Measurements from ENCODE around the gene UBE2F.

The UBE2F gene

GRCh38 chr2:238004077-238004830, 37.4 kb downstream of the UBE2F start:
- Histone ChIP-seq H3K79me2 (ENCODE audit: insufficient read depth, low read length) (no peaks in the 10 kb centered on the region), H2AFZ (ENCODE audit: low read depth, low read length) (no peak overlapping the region), H3K4me1 (ENCODE audit: insufficient read depth, low read length) (no peaks in the 10 kb centered on the region), H3K4me3 (ENCODE audit: low read depth in 1 of 2, low read length in 2 of 2) (no peak overlapping the region), H3K36me3 (ENCODE audit: insufficient read depth, low read length) (no peaks in the 10 kb centered on the region), H3K4me2 (ENCODE audit: insufficient read depth, low read length) (no peak overlapping the region), H4K20me1 (ENCODE audit: insufficient read depth, low read length) (no peaks in the 10 kb centered on the region), H3K9ac (ENCODE audit: low read depth, low read length) (no peak overlapping the region), H3K27ac (ENCODE audit: low read length) (no peak overlapping the region), H3K9me3 (ENCODE audit: insufficient read depth, low read length, severe bottlenecking) (peaks cover 3% of the 10 kb centered on the region), H3K27me3 (ENCODE audit: insufficient read depth, low read length, poor library complexity) (no peaks in the 10 kb centered on the region)
- DNase-seq: no peak
- ATAC-seq (ENCODE audit: insufficient read depth, low read depth): no peak
- TF ChIP-seq EZH2 (IDR thresholded peaks at IDR 0.05; ENCODE audit: borderline replicate concordance, low read depth, low read length, severe bottlenecking) (no peak), CTCF (IDR thresholded peaks at IDR 0.05; ENCODE audit: borderline replicate concordance, extremely low read depth, low read length, poor library complexity, severe bottlenecking) (no peak)

GRCh38 chr2:238005528-238005927, 38.7 kb downstream of the UBE2F start:
- TF ChIP-seq CTCF (IDR thresholded peaks at IDR 0.05; ENCODE audit: borderline replicate concordance, extremely low read depth, low read length, poor library complexity, severe bottlenecking) (no peak), EZH2 (IDR thresholded peaks at IDR 0.05; ENCODE audit: borderline replicate concordance, low read depth, low read length, severe bottlenecking) (no peak)
- ATAC-seq (ENCODE audit: insufficient read depth, low read depth): no peak
- Histone ChIP-seq H3K4me1 (ENCODE audit: insufficient read depth, low read length) (no peaks in the 10 kb centered on the region), H3K4me3 (ENCODE audit: low read depth in 1 of 2, low read length in 2 of 2) (no peak overlapping the region), H3K79me2 (ENCODE audit: insufficient read depth, low read length) (no peaks in the 10 kb centered on the region), H2AFZ (ENCODE audit: low read depth, low read length) (no peak overlapping the region), H3K9ac (ENCODE audit: low read depth, low read length) (no peak overlapping the region), H3K27me3 (ENCODE audit: insufficient read depth, low read length, poor library complexity) (no peaks in the 10 kb centered on the region), H3K4me2 (ENCODE audit: insufficient read depth, low read length) (no peak overlapping the region), H4K20me1 (ENCODE audit: insufficient read depth, low read length) (no peaks in the 10 kb centered on the region; the same call in 1 of the 2 replicates), H3K36me3 (ENCODE audit: insufficient read depth, low read length) (no peaks in the 10 kb centered on the region), H3K9me3 (ENCODE audit: insufficient read depth, low read length, severe bottlenecking) (no peaks in the 10 kb centered on the region), H3K27ac (ENCODE audit: low read length) (no peak overlapping the region)
- DNase-seq: no peak

- no peaks in the 10 kb centered on the region for H3K79me2 ChIP-seq (ENCODE audit: insufficient read depth, low read length)
- ATAC-seq (ENCODE audit: insufficient read depth, low read depth): no peak
- H2AFZ ChIP-seq (ENCODE audit: low read depth, low read length): no peak overlapping the region
Observed at GRCh38 chr2:238006510-238006909, 39.7 kb downstream of the UBE2F start.

More at GRCh38 chr2:238006510-238006909, 39.7 kb downstream of the UBE2F start:
- H3K36me3 ChIP-seq (ENCODE audit: insufficient read depth, low read length): no peaks in the 10 kb centered on the region
- H3K9ac ChIP-seq (ENCODE audit: low read depth, low read length): no peak overlapping the region
- no peaks in the 10 kb centered on the region for H3K27me3 ChIP-seq (ENCODE audit: insufficient read depth, low read length, poor library complexity)
- no peak overlapping the region for H3K27ac ChIP-seq (ENCODE audit: low read length)
- H3K4me2 ChIP-seq (ENCODE audit: insufficient read depth, low read length): no peak overlapping the region
- DNase-seq: no peak
- H3K4me3 ChIP-seq (ENCODE audit: low read depth in 1 of 2, low read length in 2 of 2): no peak overlapping the region
- TF ChIP-seq EZH2 (IDR thresholded peaks at IDR 0.05; ENCODE audit: borderline replicate concordance, low read depth, low read length, severe bottlenecking) (no peak), CTCF (IDR thresholded peaks at IDR 0.05; ENCODE audit: borderline replicate concordance, extremely low read depth, low read length, poor library complexity, severe bottlenecking) (no peak)
- no peaks in the 10 kb centered on the region; the same call in 1 of the 2 replicates for H4K20me1 ChIP-seq (ENCODE audit: insufficient read depth, low read length)
- no peaks in the 10 kb centered on the region for H3K9me3 ChIP-seq (ENCODE audit: insufficient read depth, low read length, severe bottlenecking)
- H3K4me1 ChIP-seq (ENCODE audit: insufficient read depth, low read length): no peaks in the 10 kb centered on the region

Measured in DND-41 (cell line).